Hepatocyte (in vitro differentiated cells): ENCODE data around the gene LHX6. TPM values are rescaled to one million over a fixed set of nuclear protein-coding genes. Genes with fewer than 3 reads are reported as not detected.

Experiments used
- DNase-seq: peaks from one replicate; pipeline ENCODE4 v3.0.0-alpha.2; 2016; ENCODE audit warnings: low spot score
- H2AFZ ChIP-seq: fragments of 200-600 bp; sonication (generic); 2 replicates; pipeline ENCODE4 v1.6.0; 2016; ENCODE audit warnings: antibody characterized with exemption, mild to moderate bottlenecking
- H3K27ac ChIP-seq: fragments of 200-600 bp; sonication (generic); 2 replicates; pipeline ENCODE4 v1.5.1; 2016; ENCODE audit warnings: mild to moderate bottlenecking
- H3K27me3 ChIP-seq: fragments of 200-600 bp; sonication (generic); 2 replicates; pipeline ENCODE4 v1.6.1; 2016
- H3K36me3 ChIP-seq: fragments of 200-600 bp; sonication (generic); replicated peaks from 2 replicates; pipeline ENCODE4 v1.5.1; 2016; ENCODE audit warnings: low read depth; ENCODE audit not compliant: insufficient read depth
- H3K4me1 ChIP-seq: fragments of 200-600 bp; sonication (generic); 2 replicates; pipeline ENCODE4 v1.5.1; 2016; ENCODE audit warnings: mild to moderate bottlenecking, moderate library complexity; ENCODE audit not compliant: insufficient read depth
- H3K4me2 ChIP-seq: fragments of 200-600 bp; sonication (generic); 2 replicates; pipeline ENCODE4 v1.6.0; 2016
- H3K4me3 ChIP-seq: fragments of 200-600 bp; sonication (generic); 2 replicates; pipeline ENCODE4 v1.5.1; 2016; ENCODE audit warnings: mild to moderate bottlenecking
- H3K79me2 ChIP-seq: fragments of 200-600 bp; sonication (generic); 2 replicates; pipeline ENCODE4 v1.6.0; 2017; ENCODE audit warnings: mild to moderate bottlenecking
- H3K9me2 ChIP-seq: fragments of 200-600 bp; sonication (generic); replicated peaks from 2 replicates; pipeline ENCODE4 v1.6.0; 2017; ENCODE audit warnings: mild to moderate bottlenecking; ENCODE audit not compliant: insufficient read depth
- H3K9me3 ChIP-seq: fragments of 200-600 bp; sonication (generic); 2 replicates; pipeline ENCODE4 v1.5.1; 2016; ENCODE audit warnings: low read depth, mild to moderate bottlenecking
- H4K20me1 ChIP-seq: fragments of 200-600 bp; sonication (generic); 2 replicates; pipeline ENCODE4 v1.6.0; 2016; ENCODE audit warnings: mild to moderate bottlenecking; ENCODE audit not compliant: insufficient read depth, poor library complexity, severe bottlenecking
- EZH2 ChIP-seq: fragments of 200-600 bp; sonication (generic); IDR thresholded peaks from 2 replicates; pipeline ENCODE4 v1.6.1; 2016; ENCODE audit warnings: antibody characterized with exemption, mild to moderate bottlenecking, borderline replicate concordance
- EZH2phosphoT487 ChIP-seq: fragments of 200-600 bp; sonication (generic); IDR thresholded peaks from one replicate; pipeline ENCODE4 v1.6.1; 2018; ENCODE audit warnings: antibody characterized with exemption, mild to moderate bottlenecking, low read depth, moderate library complexity; ENCODE audit not compliant: unreplicated experiment, severe bottlenecking
- WGBS: methylation state at CpG from one replicate; pipeline ENCODE4 v1.1.6; 2016; ENCODE audit warnings: low lambda C conversion rate; ENCODE audit errors: missing lambda C conversion rate; 5-methylcytosine and 5-hydroxymethylcytosine counted together
- polyA plus RNA-seq: library from polyadenylated mRNA; unstranded; fragments of >200 nt; fragmentation: Nextera tagmentation; extraction: Ambion mirVana; gene quantifications from 2 replicates; pipeline ENCODE4 v1.2.1, GENCODE V29; 2016
- total RNA-seq: library from RNA; depleted of rRNA; stranded (reverse); fragments of >200 nt; gene quantifications from 2 replicates; pipeline ENCODE4 v1.2.3, GENCODE V29; 2014
- TF ChIP-seq, protein P1 (sequence below): fragments of 200-600 bp; sonication (generic); IDR thresholded peaks from 2 replicates; pipeline ENCODE4 v1.5.1; 2016; ENCODE audit warnings: antibody characterized with exemption, mild to moderate bottlenecking; ENCODE audit not compliant: poor library complexity

LHX6 gene
- total and polyA plus RNA-seq, 2 experiments from 2014 or later = 0.10 to 0.39 TPM

- Histone ChIP-seq H3K4me1 (peaks cover 26% of the 10 kb centered on the region), H3K27me3 (peaks cover 100% of the 10 kb centered on the region), H4K20me1 (no peaks in the 10 kb centered on the region), H3K9me3 (no peaks in the 10 kb centered on the region), H3K9me2 (no peaks in the 10 kb centered on the region), H3K79me2 (no peaks in the 10 kb centered on the region), H3K4me3 (no peak overlapping the region), H3K36me3 (no peaks in the 10 kb centered on the region), H2AFZ (no peak overlapping the region), H3K4me2 (no peak overlapping the region), H3K27ac (no peak overlapping the region)
- TF ChIP-seq EZH2 = peak; percentile 36
- TF ChIP-seq, protein P1, sequence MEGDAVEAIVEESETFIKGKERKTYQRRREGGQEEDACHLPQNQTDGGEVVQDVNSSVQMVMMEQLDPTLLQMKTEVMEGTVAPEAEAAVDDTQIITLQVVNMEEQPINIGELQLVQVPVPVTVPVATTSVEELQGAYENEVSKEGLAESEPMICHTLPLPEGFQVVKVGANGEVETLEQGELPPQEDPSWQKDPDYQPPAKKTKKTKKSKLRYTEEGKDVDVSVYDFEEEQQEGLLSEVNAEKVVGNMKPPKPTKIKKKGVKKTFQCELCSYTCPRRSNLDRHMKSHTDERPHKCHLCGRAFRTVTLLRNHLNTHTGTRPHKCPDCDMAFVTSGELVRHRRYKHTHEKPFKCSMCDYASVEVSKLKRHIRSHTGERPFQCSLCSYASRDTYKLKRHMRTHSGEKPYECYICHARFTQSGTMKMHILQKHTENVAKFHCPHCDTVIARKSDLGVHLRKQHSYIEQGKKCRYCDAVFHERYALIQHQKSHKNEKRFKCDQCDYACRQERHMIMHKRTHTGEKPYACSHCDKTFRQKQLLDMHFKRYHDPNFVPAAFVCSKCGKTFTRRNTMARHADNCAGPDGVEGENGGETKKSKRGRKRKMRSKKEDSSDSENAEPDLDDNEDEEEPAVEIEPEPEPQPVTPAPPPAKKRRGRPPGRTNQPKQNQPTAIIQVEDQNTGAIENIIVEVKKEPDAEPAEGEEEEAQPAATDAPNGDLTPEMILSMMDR = no peak
- no peak for TF ChIP-seq EZH2phosphoT487
- no peak for DNase-seq
- 70% methylated on average over 27 of the region's 35 CpGs for WGBS
Measured at GRCh38 chr9:122216798-122217418, 11.8 kb downstream of the LHX6 start.

DNA sequence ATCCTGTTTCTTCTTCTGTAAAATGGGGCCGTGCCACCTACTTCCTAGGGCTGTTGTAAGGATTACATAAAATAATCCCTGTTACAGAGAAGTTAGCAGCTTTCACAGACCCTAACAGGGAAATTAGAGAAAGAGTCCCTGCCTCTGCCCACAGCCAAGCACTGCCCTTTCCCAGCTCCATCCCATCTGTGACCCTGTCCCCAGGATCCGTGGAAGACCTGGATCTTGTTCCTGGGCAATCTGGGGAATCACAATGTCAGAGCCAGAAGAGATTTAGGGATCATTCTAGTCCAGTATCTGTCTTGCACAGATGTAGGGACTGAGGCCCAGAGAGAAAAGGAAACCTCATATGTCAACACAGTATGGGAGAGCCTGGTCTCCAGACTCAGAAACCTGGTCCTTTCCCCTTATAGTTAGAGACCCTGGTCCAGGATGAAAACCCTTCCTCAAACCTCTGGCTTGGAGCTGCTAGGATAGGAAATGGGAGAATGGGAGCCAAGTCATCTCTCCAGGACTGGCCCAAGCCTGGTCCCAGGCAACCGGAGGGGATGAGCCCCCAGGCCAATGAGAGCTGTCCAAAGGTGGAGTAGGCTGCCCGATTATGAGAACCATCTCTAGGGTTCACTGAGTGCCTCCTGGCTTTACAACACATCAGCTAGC is 12.5 kb downstream of the LHX6 start:
- Histone ChIP-seq H3K9me2 (no peaks in the 10 kb centered on the region), H3K9me3 (no peaks in the 10 kb centered on the region), H3K4me2 (no peak overlapping the region), H3K27me3 (peaks cover 100% of the 10 kb centered on the region), H4K20me1 (no peaks in the 10 kb centered on the region), H3K79me2 (no peaks in the 10 kb centered on the region), H3K4me1 (peaks cover 26% of the 10 kb centered on the region), H2AFZ (no peak overlapping the region), H3K4me3 (no peak overlapping the region), H3K36me3 (no peaks in the 10 kb centered on the region), H3K27ac (no peak overlapping the region)
- DNase-seq = no peak
- 68% methylated on average over 4 of the region's 4 CpGs for WGBS
- TF ChIP-seq EZH2 (no peak), EZH2phosphoT487 (no peak)
- TF ChIP-seq, protein P1 = no peak

GRCh38 chr9:122215663-122216062 is 13.1 kb downstream of the LHX6 start:
- Histone ChIP-seq H3K9me2 (no peaks in the 10 kb centered on the region), H3K4me3 (no peak overlapping the region), H4K20me1 (no peaks in the 10 kb centered on the region), H3K27me3 (peaks cover 100% of the 10 kb centered on the region), H3K4me1 (peaks cover 26% of the 10 kb centered on the region), H2AFZ (no peak overlapping the region), H3K36me3 (no peaks in the 10 kb centered on the region), H3K4me2 (no peak overlapping the region), H3K79me2 (no peaks in the 10 kb centered on the region), H3K27ac (no peak overlapping the region), H3K9me3 (no peaks in the 10 kb centered on the region)
- TF ChIP-seq, protein P1 = no peak
- TF ChIP-seq EZH2phosphoT487 (no peak), EZH2 (no peak)
- 94% methylated on average over 1 of the region's 1 CpG for WGBS
- no peak for DNase-seq

DNA sequence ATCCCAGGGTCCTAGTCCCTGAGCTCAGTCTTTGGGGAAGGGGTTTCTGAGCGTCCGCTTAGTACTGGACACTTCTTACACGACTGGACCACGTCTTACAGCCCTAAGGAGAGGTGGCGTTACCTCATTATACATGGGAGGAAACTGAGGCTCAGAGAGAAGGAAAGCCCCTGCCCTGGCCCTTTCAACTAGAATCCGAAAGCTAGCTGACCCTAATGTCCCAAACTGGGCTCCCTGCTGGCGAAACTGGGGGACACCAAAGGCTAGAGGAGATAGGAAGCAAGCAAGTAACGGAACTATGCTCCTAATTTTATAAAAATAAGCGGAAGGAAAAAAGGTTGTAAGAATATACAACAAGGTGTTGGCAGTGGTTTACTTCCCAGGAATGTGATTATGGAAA is 14.2 kb downstream of the LHX6 start:
- WGBS = 29% methylated on average over 9 of the region's 9 CpGs
- DNase-seq = no peak
- TF ChIP-seq, protein P1 = no peak
- TF ChIP-seq EZH2 (no peak), EZH2phosphoT487 (no peak)
- H3K27ac ChIP-seq = no peak overlapping the region
- no peak overlapping the region for H3K4me3 ChIP-seq
- H4K20me1 ChIP-seq = no peaks in the 10 kb centered on the region
- H3K36me3 ChIP-seq = no peaks in the 10 kb centered on the region
- H3K4me2 ChIP-seq = peak overlapping the region; percentile 97
- peaks cover 94% of the 10 kb centered on the region for H3K27me3 ChIP-seq
- H3K79me2 ChIP-seq = no peaks in the 10 kb centered on the region
- no peak overlapping the region for H2AFZ ChIP-seq
- H3K4me1 ChIP-seq = peaks cover 16% of the 10 kb centered on the region
- H3K9me2 ChIP-seq = no peaks in the 10 kb centered on the region
- H3K9me3 ChIP-seq = no peaks in the 10 kb centered on the region
